WERI-Rb-1 (cell line): Measurements from ENCODE around the gene TARP.

Experiments
- DNase-seq: peaks from one replicate; pipeline ENCODE4 v3.0.0-alpha.2; 2020
- H3K27ac ChIP-seq: fragments of 250-450 bp; sonication (Bioruptor Pico); 2 replicates; pipeline ENCODE4 v1.5.1; 2020; ENCODE audit warnings: mild to moderate bottlenecking, moderate library complexity
- H3K27me3 ChIP-seq: fragments of 250-450 bp; sonication (Bioruptor Pico); 2 replicates; pipeline ENCODE4 v1.5.1; 2021; ENCODE audit warnings: mild to moderate bottlenecking, low read depth, moderate library complexity; ENCODE audit not compliant: insufficient read depth, severe bottlenecking
- H3K36me3 ChIP-seq: fragments of 250-450 bp; sonication (Bioruptor Pico); 2 replicates; pipeline ENCODE4 v1.5.1; 2020; ENCODE audit warnings: mild to moderate bottlenecking, moderate library complexity
- H3K4me3 ChIP-seq: 2 replicates; pipeline ENCODE4 v1.5.1; 2011; ENCODE audit warnings: low read depth, mild to moderate bottlenecking, control low read depth, low read length
- H3K9me3 ChIP-seq: fragments of 250-450 bp; sonication (Bioruptor Pico); 2 replicates; pipeline ENCODE4 v1.5.1; 2021; ENCODE audit warnings: mild to moderate bottlenecking, moderate library complexity; ENCODE audit not compliant: severe bottlenecking
- TF ChIP-seq, protein P1 (sequence below): IDR thresholded peaks from 2 replicates; pipeline ENCODE4 v1.5.1; 2011; ENCODE audit warnings: low read depth, mild to moderate bottlenecking, control low read depth, inconsistent platforms, low read length

The TARP gene

DNA sequence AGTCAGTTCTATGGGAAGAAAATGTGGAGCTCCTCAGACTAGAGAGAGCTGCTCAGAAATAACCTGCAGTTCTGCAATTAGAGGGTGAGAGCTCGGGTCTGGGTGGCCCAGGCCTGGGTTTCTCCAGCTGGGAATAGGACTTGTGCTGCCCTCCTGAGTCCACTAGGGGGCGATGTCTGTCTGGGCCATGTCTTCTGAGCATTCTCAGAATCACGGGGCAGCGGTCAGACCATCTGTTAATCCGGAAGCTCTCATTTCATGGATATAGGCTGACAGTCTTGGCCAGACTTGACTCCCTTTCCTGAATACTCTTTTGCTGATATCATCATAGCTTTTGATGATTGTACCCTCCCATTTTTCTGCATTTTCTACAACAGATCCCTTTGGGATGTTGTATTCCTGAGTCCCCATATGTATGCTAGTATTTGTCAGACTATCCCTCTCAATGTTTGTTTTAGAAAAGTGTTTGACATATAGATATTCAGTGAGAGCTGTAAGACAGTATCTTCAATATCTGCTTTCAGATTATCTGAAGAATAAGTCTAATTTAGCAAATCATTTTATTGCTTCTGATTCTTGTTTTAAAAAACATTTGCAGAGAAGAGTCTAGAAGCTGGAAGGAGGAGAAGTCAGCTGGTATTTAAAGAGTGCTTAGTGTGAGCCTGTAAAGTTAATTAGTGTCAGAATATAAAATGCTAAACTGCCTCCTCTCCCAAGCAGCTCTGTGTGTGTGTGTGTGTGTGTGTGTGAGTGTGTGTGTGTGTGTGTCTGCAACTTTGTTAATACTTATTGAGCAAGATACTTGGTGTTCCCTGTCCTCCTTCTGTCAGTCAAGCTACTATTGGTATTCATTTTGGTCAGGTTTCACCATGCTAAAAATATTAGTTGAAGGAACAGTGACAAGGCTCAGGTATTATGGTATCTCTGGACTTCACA is 57.4 kb downstream of the TARP start:
- Histone ChIP-seq H3K27me3 (no peaks in the 10 kb centered on the region), H3K9me3 (no peaks in the 10 kb centered on the region), H3K36me3 (peaks cover 32% of the 10 kb centered on the region), H3K27ac (peak overlapping the region; percentile 25), H3K4me3 (no peak overlapping the region)
- TF ChIP-seq, protein P1, sequence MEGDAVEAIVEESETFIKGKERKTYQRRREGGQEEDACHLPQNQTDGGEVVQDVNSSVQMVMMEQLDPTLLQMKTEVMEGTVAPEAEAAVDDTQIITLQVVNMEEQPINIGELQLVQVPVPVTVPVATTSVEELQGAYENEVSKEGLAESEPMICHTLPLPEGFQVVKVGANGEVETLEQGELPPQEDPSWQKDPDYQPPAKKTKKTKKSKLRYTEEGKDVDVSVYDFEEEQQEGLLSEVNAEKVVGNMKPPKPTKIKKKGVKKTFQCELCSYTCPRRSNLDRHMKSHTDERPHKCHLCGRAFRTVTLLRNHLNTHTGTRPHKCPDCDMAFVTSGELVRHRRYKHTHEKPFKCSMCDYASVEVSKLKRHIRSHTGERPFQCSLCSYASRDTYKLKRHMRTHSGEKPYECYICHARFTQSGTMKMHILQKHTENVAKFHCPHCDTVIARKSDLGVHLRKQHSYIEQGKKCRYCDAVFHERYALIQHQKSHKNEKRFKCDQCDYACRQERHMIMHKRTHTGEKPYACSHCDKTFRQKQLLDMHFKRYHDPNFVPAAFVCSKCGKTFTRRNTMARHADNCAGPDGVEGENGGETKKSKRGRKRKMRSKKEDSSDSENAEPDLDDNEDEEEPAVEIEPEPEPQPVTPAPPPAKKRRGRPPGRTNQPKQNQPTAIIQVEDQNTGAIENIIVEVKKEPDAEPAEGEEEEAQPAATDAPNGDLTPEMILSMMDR: peak; percentile 94
- peak; percentile 90 for DNase-seq

DNA sequence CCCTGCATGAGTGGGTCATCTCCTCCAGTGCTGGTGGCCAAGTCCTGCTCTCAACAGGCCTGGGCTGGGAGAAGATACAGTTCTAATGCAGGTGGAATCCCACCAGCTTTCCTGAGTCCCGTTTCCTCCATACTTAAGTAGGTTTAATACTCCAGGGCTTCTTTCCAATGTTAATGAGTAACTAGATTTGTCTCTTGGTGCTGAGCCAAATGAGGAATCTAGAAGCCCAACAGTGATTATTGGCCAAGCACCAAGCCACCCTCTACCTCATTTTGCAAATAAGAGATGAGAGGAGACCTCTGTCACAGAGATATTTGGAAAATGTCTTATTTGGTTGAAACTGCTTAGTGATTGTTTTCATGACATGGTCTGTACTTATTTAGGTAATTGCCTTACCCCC is 58.3 kb downstream of the TARP start:
- Histone ChIP-seq H3K9me3 (no peaks in the 10 kb centered on the region), H3K27ac (peak overlapping the region; percentile 25; the same call in 1 of the 2 replicates), H3K27me3 (no peaks in the 10 kb centered on the region), H3K36me3 (peaks cover 26% of the 10 kb centered on the region), H3K4me3 (no peak overlapping the region)
- TF ChIP-seq, protein P1: no peak
- no peak for DNase-seq

DNA sequence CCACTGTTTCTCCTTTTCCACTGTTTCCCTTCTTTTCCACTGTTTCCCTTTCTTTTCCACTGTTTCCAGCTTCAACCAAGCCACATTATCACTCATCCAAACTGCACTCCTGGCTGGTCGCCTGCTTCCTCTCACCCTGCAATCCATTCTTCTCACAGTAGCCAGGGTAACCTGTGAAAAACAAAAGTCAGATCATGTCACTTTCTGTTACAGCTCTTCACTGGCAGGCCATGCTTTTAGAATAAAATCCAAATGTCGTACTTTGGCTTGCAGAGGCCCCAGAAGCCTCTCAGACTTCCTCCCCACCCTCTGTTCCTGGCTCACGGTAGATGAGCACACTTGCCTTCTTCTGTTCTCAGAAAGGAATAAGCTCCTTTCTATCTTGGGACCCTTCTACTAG is 61.5 kb downstream of the TARP start:
- Histone ChIP-seq H3K27ac (no peak overlapping the region), H3K4me3 (no peak overlapping the region), H3K36me3 (peaks cover 33% of the 10 kb centered on the region), H3K27me3 (no peaks in the 10 kb centered on the region), H3K9me3 (no peaks in the 10 kb centered on the region)
- TF ChIP-seq, protein P1: no peak
- no peak for DNase-seq

DNA sequence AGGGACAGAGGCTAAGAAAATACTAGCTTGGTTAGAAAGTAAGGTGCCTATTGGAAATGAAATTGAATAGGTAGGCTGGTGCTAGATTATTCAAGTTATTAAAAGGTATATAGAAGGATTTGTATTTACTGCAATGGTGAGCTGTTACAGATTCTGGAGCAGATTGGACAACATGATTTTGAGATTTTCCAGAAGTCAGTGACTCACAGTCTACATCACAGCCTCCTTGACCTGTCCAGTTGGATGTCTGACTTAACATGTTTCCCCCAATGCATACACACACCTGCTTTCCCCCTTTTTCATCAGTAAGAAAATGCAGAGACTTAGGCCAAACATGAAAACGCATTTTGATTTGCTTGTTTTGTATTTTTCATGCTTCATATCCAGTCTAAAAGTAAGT is 62.0 kb downstream of the TARP start:
- Histone ChIP-seq H3K27ac (no peak overlapping the region), H3K36me3 (peaks cover 29% of the 10 kb centered on the region), H3K9me3 (no peaks in the 10 kb centered on the region), H3K4me3 (no peak overlapping the region), H3K27me3 (no peaks in the 10 kb centered on the region)
- no peak for DNase-seq
- TF ChIP-seq, protein P1: no peak
